ENCODE data around the gene C2orf74. TPM values are rescaled to one million over a fixed set of nuclear protein-coding genes. Genes with fewer than 3 reads are reported as not detected.

C2orf74 gene
- total and polyA plus RNA-seq, 9 of the 15 experiments (the other 6 are each of a cell fraction or from before 2014, with no cell fraction given), result not detected

DNA sequence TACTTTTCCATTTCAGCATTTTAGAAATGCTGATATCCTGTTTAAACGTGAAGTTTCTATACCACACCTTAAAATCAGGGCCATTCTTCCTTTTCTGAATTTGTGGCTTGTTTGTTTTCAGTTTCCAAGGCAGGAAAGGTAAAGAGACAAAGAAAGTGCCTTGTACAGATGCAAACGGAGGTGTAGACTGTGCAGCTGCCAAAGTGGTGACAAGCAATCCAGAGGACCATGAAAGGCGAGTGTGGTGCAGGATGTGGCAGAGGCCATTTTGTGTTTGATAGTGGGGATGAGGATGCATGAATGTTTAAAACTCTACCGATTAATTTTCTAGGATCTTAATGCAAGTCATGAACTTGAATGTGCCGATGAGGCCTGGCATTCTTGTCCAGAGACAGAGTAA lies 733 bp downstream of the C2orf74 start:
- H3K27me3 ChIP-seq (ENCODE audit: control insufficient read depth in 2 of 2, insufficient read depth in 2 of 2, low read length in 2 of 2), result no peaks in the 10 kb centered on the region
- FAIRE-seq (no peak), DNase-seq (ENCODE audit: extremely low read depth in 1 of 4, low spot score in 3 of 4) (no peak), ATAC-seq (no peak)
- intact Hi-C loops (cut with micrococcal nuclease) (no loop called here), in situ Hi-C loops (cut with MboI) (no loop called here)
- H3K9me1 ChIP-seq (ENCODE audit: control insufficient read depth, insufficient read depth, low read length), result no peaks in the 10 kb centered on the region
- H3K27ac ChIP-seq (ENCODE audit: extremely low read depth, low read depth, low read length), result no peak overlapping the region
- no peaks in the 10 kb centered on the region for H3K79me2 ChIP-seq (ENCODE audit: control insufficient read depth, insufficient read depth, low read length)
- ChIA-PET POLR2A (interaction anchor here (1.2 kb wide), 2 partner anchors 10 to 601 kb away, joined by 3 to 4 read pairs; no protein-coding TSS in a partner anchor), CTCF (ENCODE audit: low intra/inter-chr PET ratio) (no interaction called here)
- no peak overlapping the region for H3K4me2 ChIP-seq (ENCODE audit: insufficient read depth, low read length)
- no peaks in the 10 kb centered on the region for H3K9me3 ChIP-seq (replicated peaks; ENCODE audit: control insufficient read depth, insufficient read depth, low read depth, low read length)
- WGBS (ENCODE audit: insufficient coverage, low coverage, missing lambda C conversion rate), result 22% methylated on average over 5 of the region's 5 CpGs
- H4K20me1 ChIP-seq (replicated peaks; ENCODE audit: control insufficient read depth, insufficient read depth, low read length), result no peaks in the 10 kb centered on the region
- H3K9ac ChIP-seq (ENCODE audit: insufficient read depth in 1 of 2, low read depth in 2 of 2, low read length in 2 of 2), result no peak overlapping the region
- no peak overlapping the region for H3K4me3 ChIP-seq
- H3K36me3 ChIP-seq (ENCODE audit: control insufficient read depth, insufficient read depth, low read length), result no peaks in the 10 kb centered on the region
- BruUV-seq (replicated peaks), result no TSS peak
- H2AFZ ChIP-seq (ENCODE audit: low read depth, low read length), result no peak overlapping the region; the same call in 1 of the 2 replicates
- no peak for TF ChIP-seq PHTF2 (CRISPR knock-in tag; IDR thresholded peaks at IDR 0.05)
- no peak for TF ChIP-seq NR2C2 (CRISPR knock-in tag; IDR thresholded peaks at IDR 0.05)
- TF ChIP-seq NR2C2 (tag; IDR thresholded peaks at IDR 0.05), result no peak
- no peak for TF ChIP-seq ZNF23 (CRISPR knock-in tag; IDR thresholded peaks at IDR 0.05)
- TF ChIP-seq, protein P1, sequence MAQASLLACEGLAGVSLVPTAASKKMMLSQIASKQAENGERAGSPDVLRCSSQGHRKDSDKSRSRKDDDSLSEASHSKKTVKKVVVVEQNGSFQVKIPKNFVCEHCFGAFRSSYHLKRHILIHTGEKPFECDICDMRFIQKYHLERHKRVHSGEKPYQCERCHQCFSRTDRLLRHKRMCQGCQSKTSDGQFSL (CRISPR knock-in tag; IDR thresholded peaks at IDR 0.05), result no peak
- TF ChIP-seq, protein P1 (tag; IDR thresholded peaks at IDR 0.05), result no peak
- TF ChIP-seq SOX6 (IDR thresholded peaks at IDR 0.05), result no peak
- peaks cover 0 to 6% of the 10 kb centered on the region in 2 experiments; a peak in 3 of 5 replicates for H3K4me1 ChIP-seq (replicated peaks in 1 of 2; ENCODE audit: control insufficient read depth in 2 of 2, insufficient read depth in 2 of 2, low read length in 2 of 2)
